GM18499 (cell line): ENCODE results near the gene SEPTIN5.

Source experiments
- ATAC-seq: cut with Tn5 transposase; IDR thresholded peaks from one replicate; pipeline ENCODE4 v1.9.1; 2021; ENCODE audit warnings: moderate number of reproducible peaks; ENCODE audit not compliant: insufficient read depth, unreplicated experiment

Gene SEPTIN5

GRCh38 chr22:19745155-19746101, 31.1 kb downstream of the SEPTIN5 start:
- no peak for ATAC-seq

GRCh38 chr22:19746726-19747125, 32.4 kb downstream of the SEPTIN5 start:
- ATAC-seq, result no peak

GRCh38 chr22:19747551-19747950, 33.2 kb downstream of the SEPTIN5 start:
- no peak for ATAC-seq

DNA sequence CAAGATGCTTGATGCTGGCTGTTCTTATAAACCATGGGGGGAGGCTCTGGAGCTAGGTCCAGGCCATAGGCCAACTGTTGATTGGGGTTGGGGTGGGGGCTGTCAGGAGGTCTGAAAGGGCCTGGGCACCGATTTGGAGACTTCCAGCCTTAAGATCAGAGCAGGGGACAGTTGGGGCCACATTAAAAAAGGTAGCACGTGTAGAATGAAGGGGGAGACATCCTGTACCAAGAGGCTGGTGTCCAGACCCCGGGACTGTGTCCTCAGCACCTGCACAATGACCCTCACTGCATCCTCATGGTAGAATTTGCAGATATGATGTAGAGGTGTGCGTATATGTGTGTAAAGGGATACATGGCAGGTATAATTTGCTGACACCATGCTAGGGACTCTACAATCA, 33.8 kb downstream of the SEPTIN5 start:
- no peak for ATAC-seq

- ATAC-seq, result no peak
These were observed 34.8 kb downstream of the SEPTIN5 start for GRCh38 chr22:19748991-19749664.

DNA sequence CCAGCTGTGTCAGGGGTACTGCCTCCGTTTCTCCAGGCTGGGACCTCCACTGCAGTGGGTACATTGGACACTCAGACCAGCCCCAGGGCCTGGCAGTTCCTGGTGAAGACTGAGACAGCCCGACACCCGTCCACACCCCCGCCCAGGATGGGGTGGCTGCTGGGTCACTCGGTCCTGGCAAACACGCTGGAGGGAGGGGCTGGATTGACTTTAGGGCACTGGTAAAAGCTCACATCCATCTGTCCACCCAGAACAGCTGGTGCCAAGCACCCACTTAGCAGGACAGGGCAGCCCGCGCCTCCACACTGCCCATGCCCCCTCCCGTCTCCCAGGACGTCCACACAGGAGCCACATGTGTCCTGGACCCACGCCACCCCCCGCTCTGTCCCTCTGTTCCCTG, 35.6 kb downstream of the SEPTIN5 start:
- ATAC-seq, result no peak

DNA sequence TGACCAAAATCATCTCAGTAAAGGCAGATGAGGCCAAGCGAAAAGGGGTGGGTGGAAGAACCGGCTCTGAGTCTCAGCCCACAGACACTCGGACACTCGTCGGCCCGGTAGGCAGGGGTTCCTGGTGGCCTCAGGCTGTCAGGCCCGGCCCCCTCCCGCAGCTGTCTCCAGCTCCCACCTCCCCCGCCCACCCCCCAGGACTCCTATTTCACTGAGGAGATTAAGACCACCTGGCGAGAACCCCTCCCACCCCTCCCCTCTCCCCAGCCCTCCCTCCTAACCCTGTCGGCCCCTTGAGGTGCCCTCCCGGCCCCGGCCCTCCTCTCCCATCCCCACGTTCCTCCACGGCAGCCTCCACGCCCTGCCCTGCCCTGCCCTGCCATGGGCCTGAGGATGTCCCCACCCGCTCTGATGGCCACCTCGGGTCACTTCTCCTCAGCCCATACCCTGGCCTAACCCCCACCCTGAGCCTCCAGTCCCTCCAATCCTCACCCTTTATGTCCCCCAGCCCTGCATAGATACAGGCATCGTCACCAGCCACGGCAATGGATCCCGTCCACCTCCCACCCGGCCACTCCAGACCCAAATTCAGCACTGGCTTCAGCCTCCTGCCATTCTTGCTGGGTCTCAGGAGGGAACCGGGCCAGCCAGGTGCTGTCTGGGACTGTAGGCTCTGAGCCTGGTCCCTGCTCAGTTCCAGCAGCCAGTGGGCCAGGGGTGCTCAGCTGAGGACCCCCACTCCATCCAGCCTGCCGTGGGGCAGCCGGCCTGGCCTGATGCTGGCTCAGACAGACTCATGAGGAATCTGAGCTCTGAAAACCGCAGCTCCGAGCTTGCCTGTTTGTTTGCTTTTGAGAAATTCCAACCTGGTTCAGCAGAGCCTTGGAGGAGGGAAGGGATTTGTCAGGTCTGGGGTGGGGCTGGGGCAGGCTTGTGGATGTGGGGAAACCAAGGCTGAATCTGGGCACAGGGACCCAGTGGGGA, 36.5 kb downstream of the SEPTIN5 start:
- no peak for ATAC-seq

DNA sequence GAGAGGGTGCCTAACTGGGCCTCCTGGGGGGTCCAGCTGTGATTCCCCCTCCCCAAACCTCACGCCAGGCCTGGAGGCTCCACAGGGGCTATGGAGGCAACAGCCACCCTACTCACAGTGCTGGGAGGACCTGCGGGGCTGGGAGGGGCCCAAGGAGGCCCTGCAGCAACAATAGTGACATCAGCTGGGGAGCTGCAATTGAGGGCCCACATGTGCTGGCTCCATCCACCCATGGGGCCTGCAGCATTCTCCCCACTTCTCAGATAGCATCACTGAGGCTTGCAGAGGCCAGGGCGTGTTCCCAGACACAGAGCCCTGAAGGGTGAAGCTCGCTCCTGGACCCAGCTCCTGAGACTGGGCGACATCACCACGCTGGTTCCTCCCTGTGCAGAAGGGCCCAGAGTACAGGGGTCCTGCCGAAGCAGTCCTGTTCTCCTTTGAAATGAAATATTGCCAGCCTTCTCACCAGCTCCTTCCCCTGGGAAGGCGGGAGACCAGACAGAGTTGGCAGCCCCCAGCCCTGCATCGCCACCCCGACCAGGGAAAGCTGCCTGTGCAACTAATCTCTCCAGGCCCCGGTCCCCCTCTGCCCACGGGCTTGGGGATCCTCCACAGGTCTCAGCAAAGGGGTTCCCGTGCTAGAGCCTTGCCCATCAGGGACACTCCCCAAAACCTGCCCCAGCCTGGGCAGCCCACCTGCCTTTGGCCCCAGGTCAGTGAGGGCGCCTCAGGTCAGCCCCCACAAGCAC, 37.4 kb downstream of the SEPTIN5 start:
- no peak for ATAC-seq

GRCh38 chr22:19753090-19753842, 39.0 kb downstream of the SEPTIN5 start:
- ATAC-seq, result no peak

GRCh38 chr22:19753996-19754700, 39.8 kb downstream of the SEPTIN5 start:
- ATAC-seq, result no peak

DNA sequence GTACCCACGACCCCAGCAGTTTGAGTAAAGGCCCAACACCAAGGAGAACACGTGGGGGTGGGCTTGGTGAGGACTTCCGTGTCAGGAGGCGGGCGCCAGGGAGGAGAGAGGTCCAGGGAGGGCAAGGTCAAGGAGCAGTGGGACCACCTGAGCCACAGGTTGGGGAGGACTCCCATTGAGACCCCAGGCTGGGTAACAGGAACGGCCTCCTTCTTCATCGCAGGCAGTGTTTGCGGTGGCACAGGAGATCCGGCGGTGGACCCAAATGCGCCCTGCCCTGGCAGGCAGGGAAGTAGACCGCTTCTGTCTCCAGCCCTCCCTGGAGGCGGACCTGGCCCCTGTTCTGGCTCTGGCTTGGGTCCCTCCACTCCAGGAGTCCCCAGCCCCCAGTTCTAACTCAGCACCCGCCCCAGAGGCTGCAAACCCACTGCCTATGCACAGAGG, 40.4 kb downstream of the SEPTIN5 start:
- no peak for ATAC-seq

DNA sequence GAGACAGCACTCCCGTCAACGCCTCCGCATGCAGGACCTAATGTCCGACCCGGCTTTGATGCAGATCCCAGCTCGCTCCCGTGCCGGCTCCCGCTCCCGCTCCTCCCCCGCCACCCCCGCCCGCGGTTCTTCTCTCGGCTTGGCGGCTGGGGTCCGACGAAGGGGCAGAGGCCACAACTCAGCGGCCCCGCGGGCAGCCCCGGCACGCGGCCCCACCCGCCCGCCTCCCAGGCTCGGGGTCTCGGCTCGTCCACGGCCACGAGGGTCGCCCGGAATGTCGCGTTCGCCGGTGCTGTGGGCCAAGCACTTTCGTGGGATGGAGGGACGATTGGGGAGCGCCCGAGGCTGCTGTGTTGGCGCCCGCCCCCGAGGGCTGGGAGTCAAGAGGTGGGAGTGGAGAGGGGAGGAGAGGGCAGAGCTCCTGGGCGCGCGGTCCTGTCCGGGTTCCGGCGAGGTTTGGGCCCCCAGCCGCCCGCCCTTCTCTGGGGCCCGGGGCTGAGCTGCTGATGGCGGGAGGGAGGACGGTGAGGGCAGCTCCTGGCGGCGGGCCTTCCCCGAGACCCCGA, 40.9 kb downstream of the SEPTIN5 start:
- ATAC-seq, result no peak

DNA sequence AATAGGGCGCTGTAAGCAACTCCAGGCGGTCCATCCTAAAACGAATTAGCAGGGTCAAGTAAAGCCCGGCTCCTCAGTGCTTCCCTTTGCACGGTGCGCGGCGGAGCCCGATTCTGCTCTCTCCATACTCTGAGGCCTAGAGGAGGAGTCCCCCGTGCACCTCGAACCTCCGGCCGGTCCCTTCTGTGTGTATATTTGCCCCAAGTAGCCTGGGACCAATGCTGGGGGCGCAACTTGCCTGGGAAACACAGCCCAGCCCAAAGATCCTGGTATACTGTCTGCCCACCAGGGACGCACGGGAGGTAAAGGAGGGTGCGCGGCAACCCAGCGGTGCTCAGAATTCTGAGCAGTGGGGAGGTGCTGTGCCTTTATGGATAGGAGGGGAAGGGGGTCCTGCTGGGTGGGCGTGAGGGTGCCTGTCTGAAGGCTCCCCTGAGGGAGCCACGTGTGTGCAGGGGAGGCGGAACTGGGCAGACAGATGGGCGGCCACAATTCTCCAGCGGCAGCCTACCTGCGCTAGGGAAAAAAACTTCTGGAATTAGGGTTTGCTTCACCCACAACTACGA, 41.5 kb downstream of the SEPTIN5 start:
- ATAC-seq, result no peak

DNA sequence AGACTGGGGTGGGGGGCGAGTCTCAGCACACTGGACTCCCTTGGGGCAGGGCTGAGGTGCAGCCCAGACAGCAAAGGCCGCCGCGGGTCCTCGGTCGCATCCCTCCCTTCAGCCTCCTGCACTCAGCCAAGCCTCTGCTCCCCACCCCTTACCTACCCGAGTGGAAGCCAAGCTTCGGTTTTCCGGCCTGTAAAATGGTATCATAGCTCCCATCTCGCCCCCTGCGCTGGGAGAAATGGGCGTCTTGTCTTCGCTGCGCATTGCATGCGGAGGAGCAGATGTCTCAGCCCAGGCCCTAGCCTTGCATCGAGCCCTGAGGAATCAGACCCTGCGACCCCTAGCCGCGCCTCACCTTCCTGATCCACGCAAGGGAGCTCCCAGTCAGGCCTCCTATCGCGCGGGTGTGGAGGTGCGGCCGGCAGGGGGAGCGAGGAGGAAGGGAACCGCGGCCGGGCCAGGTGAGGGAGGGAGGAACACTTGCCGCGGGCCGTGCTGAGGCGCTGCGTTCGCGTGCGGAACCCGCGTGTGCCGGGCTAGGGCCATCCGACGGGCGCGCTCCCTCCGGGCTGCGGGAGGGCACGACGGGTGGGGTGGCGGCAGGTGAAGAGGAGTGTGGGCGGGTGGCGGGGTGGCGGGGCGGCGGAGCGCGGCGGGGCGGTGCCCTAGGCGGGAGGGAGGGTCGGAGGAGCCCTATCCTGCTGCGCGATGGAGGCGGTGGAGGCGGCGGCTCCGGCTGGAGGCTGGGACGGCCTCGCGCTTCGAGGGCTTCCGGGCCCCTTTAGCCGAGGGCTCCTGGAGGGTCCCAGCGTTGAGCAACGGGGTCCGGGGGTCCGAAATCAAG, 42.2 kb downstream of the SEPTIN5 start:
- ATAC-seq, result no peak

- ATAC-seq, result no peak
These were observed 43.1 kb downstream of the SEPTIN5 start for GRCh38 chr22:19757140-19757984.
